GM12878 (cell line): ENCODE results near the gene LRRC40. TPM values are rescaled to one million over a fixed set of nuclear protein-coding genes. Genes with fewer than 3 reads are reported as not detected.

Source experiments
- ATAC-seq: fragments of 200-7000 bp; cut with Tn5 transposase; 3 replicates; pipeline ENCODE4 v1.9.1; 2020; ENCODE audit warnings: mild to moderate bottlenecking, moderate library complexity
- BruUV-seq: library from RNA; stranded (reverse); fragments of 400-500 nt; replicated peaks from 2 replicates; lab custom pipeline; 2021; lab: Mats Ljungman, UMichigan
- CTCF ChIA-PET: fragments of 300-600 bp; sonication (Branson Sonifier 250); formaldehyde crosslinking; extraction: SDS; loops from one replicate; lab custom pipeline; 2021; ENCODE audit warnings: inconsistent platforms; lab: Yijun Ruan, JAX
- POLR2A ChIA-PET: fragments of 350-600 bp; formaldehyde crosslinking; extraction: SDS; loops from one replicate; lab custom pipeline; 2021; ENCODE audit warnings: inconsistent platforms; lab: Charles Lee
- RAD21 ChIA-PET: fragments of 300-600 bp; sonication (Branson Sonifier 250); formaldehyde crosslinking; loops from one replicate; lab custom pipeline; 2023; ENCODE audit warnings: antibody characterized with exemption; ENCODE audit not compliant: unreplicated experiment; lab: Charles Lee
- SMC1A ChIA-PET: fragments of 300-600 bp; sonication (Branson Sonifier 250); formaldehyde crosslinking; loops from one replicate; lab custom pipeline; 2023; ENCODE audit not compliant: unreplicated experiment, uncharacterized antibody; lab: Charles Lee
- DNase-seq: peaks from one replicate; pipeline ENCODE4 v3.0.0-alpha.2; 2011; ENCODE audit warnings: low read depth, low spot score
- FAIRE-seq: peaks from 3 replicates; lab custom pipeline; 2011; peaks lifted over from hg19 to GRCh38; lab: Jason Lieb, UNC
- H2AFZ ChIP-seq: 2 replicates; pipeline ENCODE4 v1.6.0; 2011; ENCODE audit warnings: low read depth, low read length, control low read depth; ENCODE audit not compliant: control insufficient read depth
- H3K27ac ChIP-seq: 2 replicates; pipeline ENCODE4 v1.5.1; 2011; ENCODE audit warnings: control low read depth; ENCODE audit not compliant: control insufficient read depth, insufficient read depth
- H3K27me3 ChIP-seq, 2 experiments: replicated peaks in 1 of 2; 2 replicates each; pipeline versions ENCODE4 v1.6.0 to v1.6.1; 2011; ENCODE audit warnings: low read length in 1 of 2; ENCODE audit not compliant: control insufficient read depth in 2 of 2, insufficient read depth in 2 of 2
- H3K36me3 ChIP-seq, 2 experiments: 2 replicates each; pipeline ENCODE4 v1.5.1; 2011; ENCODE audit warnings: low read length in 1 of 2; ENCODE audit not compliant: control insufficient read depth in 2 of 2, insufficient read depth in 2 of 2
- H3K4me1 ChIP-seq: 2 replicates; pipeline ENCODE4 v1.6.1; 2011; ENCODE audit warnings: mild to moderate bottlenecking, low read length, moderate library complexity, mixed read lengths; ENCODE audit not compliant: control insufficient read depth, insufficient read depth
- H3K4me2 ChIP-seq: 2 replicates; pipeline ENCODE4 v1.6.0; 2011; ENCODE audit warnings: control low read depth; ENCODE audit not compliant: control insufficient read depth, insufficient read depth
- H3K4me3 ChIP-seq: fragments of 200-600 bp; sonication (generic); 2 replicates; pipeline ENCODE4 v1.5.1; 2016
- H3K79me2 ChIP-seq: 2 replicates; pipeline ENCODE4 v1.6.0; 2011; ENCODE audit warnings: low read length; ENCODE audit not compliant: control insufficient read depth, insufficient read depth
- H3K9ac ChIP-seq: 2 replicates; pipeline ENCODE4 v1.8.0; 2011; ENCODE audit warnings: low read length, control low read depth, mixed read lengths; ENCODE audit not compliant: control insufficient read depth, insufficient read depth
- H3K9me3 ChIP-seq: replicated peaks from 3 replicates; pipeline ENCODE4 v1.5.1; 2011; ENCODE audit warnings: mild to moderate bottlenecking, low read length; ENCODE audit not compliant: control insufficient read depth, insufficient read depth
- H4K20me1 ChIP-seq: 2 replicates; pipeline ENCODE4 v1.6.0; 2011; ENCODE audit not compliant: control insufficient read depth, insufficient read depth
- BCL3 ChIP-seq: IDR thresholded peaks from 2 replicates; pipeline ENCODE4 v1.6.1; 2011; ENCODE audit warnings: borderline replicate concordance, low read depth, mild to moderate bottlenecking, moderate library complexity, low read length; ENCODE audit not compliant: insufficient read depth, poor library complexity, severe bottlenecking
- BCLAF1 ChIP-seq: fragments of 450-650 bp; IDR thresholded peaks from 2 replicates; pipeline ENCODE4 v1.6.1; 2017; ENCODE audit warnings: antibody characterized with exemption, mild to moderate bottlenecking, moderate library complexity
- NBN ChIP-seq: fragments of 450-650 bp; IDR thresholded peaks from 2 replicates; pipeline ENCODE4 v1.6.1; 2016
- NFYB ChIP-seq: IDR thresholded peaks from 2 replicates; pipeline ENCODE4 v1.6.1; 2011; ENCODE audit warnings: low read depth, mild to moderate bottlenecking, low read length, improper control_type of control experiment, moderate library complexity; ENCODE audit not compliant: insufficient read depth
- SIN3A ChIP-seq: IDR thresholded peaks from 2 replicates; pipeline ENCODE4 v1.6.1; 2012; ENCODE audit warnings: low read depth, low read length, improper control_type of control experiment
- SUZ12 ChIP-seq: fragments of 200-600 bp; sonication (generic); IDR thresholded peaks from one replicate; pipeline ENCODE4 v1.6.1; 2018; ENCODE audit warnings: antibody characterized with exemption, mild to moderate bottlenecking; ENCODE audit not compliant: unreplicated experiment
- YY1 ChIP-seq: IDR thresholded peaks from 2 replicates; pipeline ENCODE4 v1.6.1; 2011; ENCODE audit warnings: low read depth, mild to moderate bottlenecking, low read length
- ZNF217 ChIP-seq: fragments of 450-650 bp; IDR thresholded peaks from 2 replicates; pipeline ENCODE4 v1.6.1; 2017; ENCODE audit warnings: antibody characterized with exemption, mild to moderate bottlenecking
- WGBS: methylation state at CpG from one replicate; pipeline ENCODE4 v1.1.6; 2016; ENCODE audit warnings: low lambda C conversion rate; ENCODE audit not compliant: insufficient replicate concordance, insufficient coverage; ENCODE audit errors: missing lambda C conversion rate; 5-methylcytosine and 5-hydroxymethylcytosine counted together
- in situ Hi-C: fragments of 300-500 bp; cut with MboI; formaldehyde crosslinking; loops from 9 replicates; pipeline ENCODE4 v1.14.3; 2018; ENCODE audit warnings: mixed read lengths
- intact Hi-C: fragments of 100-400 bp; cut with micrococcal nuclease; formaldehyde crosslinking; loops from one replicate; pipeline ENCODE4 v1.14.2; 2022; ENCODE audit not compliant: unreplicated experiment
- polyA plus RNA-seq, 11 experiments: library from polyadenylated mRNA; depleted of rRNA in 4 of 11; unstranded in 6 of 11; stranded (reverse) in 5 of 11; fragments of >200 nt; fragmentation: Nextera tagmentation in 4 of 11; fragmentation: Illumina TruSeq in 1 of 11; extraction: Ambion mirVana in 4 of 11; extraction: Trizol in 1 of 11; gene quantifications; 1 replicate in 1 of 11; 2 replicates in 10 of 11; pipeline versions ENCODE4 v1.2.1 to v1.2.3, GENCODE V29; 2011 to 2016; ENCODE audit warnings: inconsistent platforms in 2 of 11, missing spikeins in 2 of 11, low read depth in 1 of 11
- total RNA-seq, 4 experiments: library from RNA; depleted of rRNA in 3 of 4; stranded (reverse); fragments of >200 nt in 3 of 4; fragmentation: Illumina TruSeq in 1 of 4; extraction: Trizol in 1 of 4; gene quantifications; 2 replicates each; pipeline versions ENCODE4 v1.2.1 to v1.2.3, GENCODE V29; 2013 to 2021
- TF ChIP-seq, protein P1 (sequence below): fragments of 450-650 bp; IDR thresholded peaks from 2 replicates; pipeline ENCODE4 v1.6.1; 2017; ENCODE audit warnings: mild to moderate bottlenecking, moderate library complexity
- TF ChIP-seq, protein P2 (sequence below): fragments of 450-650 bp; formaldehyde crosslinking; IDR thresholded peaks from 2 replicates; pipeline ENCODE4 v1.4.0; 2020; ENCODE audit warnings: mild to moderate bottlenecking, moderate library complexity

Gene LRRC40
- total and polyA plus RNA-seq, 10 of the 15 experiments (the other 5 are each of a cell fraction or from before 2014, with no cell fraction given) = 19.5 to 44.3 (median 30.9) TPM

DNA sequence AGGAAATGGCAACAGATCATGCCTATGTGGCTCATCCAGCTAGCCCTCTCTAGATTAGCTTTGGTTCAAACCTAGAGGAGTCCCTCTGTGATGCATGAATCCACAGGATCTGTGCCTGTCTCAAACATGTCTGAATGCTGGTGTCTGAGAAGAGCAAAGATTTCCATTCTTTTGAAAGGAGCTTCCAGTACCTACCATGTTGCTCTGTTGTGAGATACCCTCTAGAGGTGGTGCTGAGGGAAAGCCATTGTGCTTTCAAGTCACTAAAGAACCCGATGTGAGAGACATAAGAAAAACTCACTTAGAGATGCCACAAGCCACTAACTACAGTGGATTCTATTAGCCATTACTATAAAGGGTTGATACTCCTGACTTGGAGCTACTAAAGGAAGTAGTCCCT is 103.6 kb downstream of the LRRC40 start:
- Histone ChIP-seq H4K20me1 (no peaks in the 10 kb centered on the region), H3K36me3 (no peaks in the 10 kb centered on the region), H3K27ac (no peak overlapping the region), H3K4me2 (no peak overlapping the region), H3K9ac (no peak overlapping the region), H2AFZ (no peak overlapping the region), H3K4me3 (no peak overlapping the region), H3K27me3 (no peaks in the 10 kb centered on the region), H3K9me3 (no peaks in the 10 kb centered on the region), H3K4me1 (no peaks in the 10 kb centered on the region), H3K79me2 (no peaks in the 10 kb centered on the region)
- intact Hi-C loops (no loop called here), in situ Hi-C loops (no loop called here)
- SMC1A ChIA-PET = no interaction called here
- WGBS = 46% methylated on average over 1 of the region's 1 CpG
- no peak for ATAC-seq
- no TSS peak for BruUV-seq
- CTCF ChIA-PET = no interaction called here
- FAIRE-seq = no peak
- DNase-seq = no peak
- RAD21 ChIA-PET = no interaction called here
- POLR2A ChIA-PET = no interaction called here
- TF ChIP-seq, protein P1, sequence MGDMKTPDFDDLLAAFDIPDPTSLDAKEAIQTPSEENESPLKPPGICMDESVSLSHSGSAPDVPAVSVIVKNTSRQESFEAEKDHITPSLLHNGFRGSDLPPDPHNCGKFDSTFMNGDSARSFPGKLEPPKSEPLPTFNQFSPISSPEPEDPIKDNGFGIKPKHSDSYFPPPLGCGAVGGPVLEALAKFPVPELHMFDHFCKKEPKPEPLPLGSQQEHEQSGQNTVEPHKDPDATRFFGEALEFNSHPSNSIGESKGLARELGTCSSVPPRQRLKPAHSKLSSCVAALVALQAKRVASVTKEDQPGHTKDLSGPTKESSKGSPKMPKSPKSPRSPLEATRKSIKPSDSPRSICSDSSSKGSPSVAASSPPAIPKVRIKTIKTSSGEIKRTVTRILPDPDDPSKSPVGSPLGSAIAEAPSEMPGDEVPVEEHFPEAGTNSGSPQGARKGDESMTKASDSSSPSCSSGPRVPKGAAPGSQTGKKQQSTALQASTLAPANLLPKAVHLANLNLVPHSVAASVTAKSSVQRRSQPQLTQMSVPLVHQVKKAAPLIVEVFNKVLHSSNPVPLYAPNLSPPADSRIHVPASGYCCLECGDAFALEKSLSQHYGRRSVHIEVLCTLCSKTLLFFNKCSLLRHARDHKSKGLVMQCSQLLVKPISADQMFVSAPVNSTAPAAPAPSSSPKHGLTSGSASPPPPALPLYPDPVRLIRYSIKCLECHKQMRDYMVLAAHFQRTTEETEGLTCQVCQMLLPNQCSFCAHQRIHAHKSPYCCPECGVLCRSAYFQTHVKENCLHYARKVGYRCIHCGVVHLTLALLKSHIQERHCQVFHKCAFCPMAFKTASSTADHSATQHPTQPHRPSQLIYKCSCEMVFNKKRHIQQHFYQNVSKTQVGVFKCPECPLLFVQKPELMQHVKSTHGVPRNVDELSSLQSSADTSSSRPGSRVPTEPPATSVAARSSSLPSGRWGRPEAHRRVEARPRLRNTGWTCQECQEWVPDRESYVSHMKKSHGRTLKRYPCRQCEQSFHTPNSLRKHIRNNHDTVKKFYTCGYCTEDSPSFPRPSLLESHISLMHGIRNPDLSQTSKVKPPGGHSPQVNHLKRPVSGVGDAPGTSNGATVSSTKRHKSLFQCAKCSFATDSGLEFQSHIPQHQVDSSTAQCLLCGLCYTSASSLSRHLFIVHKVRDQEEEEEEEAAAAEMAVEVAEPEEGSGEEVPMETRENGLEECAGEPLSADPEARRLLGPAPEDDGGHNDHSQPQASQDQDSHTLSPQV = no peak
- no peak for TF ChIP-seq NBN
- TF ChIP-seq, protein P2, sequence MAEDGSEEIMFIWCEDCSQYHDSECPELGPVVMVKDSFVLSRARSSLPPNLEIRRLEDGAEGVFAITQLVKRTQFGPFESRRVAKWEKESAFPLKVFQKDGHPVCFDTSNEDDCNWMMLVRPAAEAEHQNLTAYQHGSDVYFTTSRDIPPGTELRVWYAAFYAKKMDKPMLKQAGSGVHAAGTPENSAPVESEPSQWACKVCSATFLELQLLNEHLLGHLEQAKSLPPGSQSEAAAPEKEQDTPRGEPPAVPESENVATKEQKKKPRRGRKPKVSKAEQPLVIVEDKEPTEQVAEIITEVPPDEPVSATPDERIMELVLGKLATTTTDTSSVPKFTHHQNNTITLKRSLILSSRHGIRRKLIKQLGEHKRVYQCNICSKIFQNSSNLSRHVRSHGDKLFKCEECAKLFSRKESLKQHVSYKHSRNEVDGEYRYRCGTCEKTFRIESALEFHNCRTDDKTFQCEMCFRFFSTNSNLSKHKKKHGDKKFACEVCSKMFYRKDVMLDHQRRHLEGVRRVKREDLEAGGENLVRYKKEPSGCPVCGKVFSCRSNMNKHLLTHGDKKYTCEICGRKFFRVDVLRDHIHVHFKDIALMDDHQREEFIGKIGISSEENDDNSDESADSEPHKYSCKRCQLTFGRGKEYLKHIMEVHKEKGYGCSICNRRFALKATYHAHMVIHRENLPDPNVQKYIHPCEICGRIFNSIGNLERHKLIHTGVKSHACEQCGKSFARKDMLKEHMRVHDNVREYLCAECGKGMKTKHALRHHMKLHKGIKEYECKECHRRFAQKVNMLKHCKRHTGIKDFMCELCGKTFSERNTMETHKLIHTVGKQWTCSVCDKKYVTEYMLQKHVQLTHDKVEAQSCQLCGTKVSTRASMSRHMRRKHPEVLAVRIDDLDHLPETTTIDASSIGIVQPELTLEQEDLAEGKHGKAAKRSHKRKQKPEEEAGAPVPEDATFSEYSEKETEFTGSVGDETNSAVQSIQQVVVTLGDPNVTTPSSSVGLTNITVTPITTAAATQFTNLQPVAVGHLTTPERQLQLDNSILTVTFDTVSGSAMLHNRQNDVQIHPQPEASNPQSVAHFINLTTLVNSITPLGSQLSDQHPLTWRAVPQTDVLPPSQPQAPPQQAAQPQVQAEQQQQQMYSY (CRISPR knock-in tag) = no peak
- no peak for TF ChIP-seq ZNF217
- TF ChIP-seq SIN3A = no peak
- TF ChIP-seq BCLAF1 = no peak
- TF ChIP-seq BCL3 = no peak
- no peak for TF ChIP-seq NFYB
- TF ChIP-seq YY1 = no peak
- no peak for TF ChIP-seq SUZ12
